HEK293 (cell line): ENCODE measurements around the gene TRPC4.

Experiments used
- CTCF ChIA-PET: fragments of 350-600 bp; formaldehyde crosslinking; extraction: SDS; loops from one replicate; lab custom pipeline; 2021; ENCODE audit warnings: antibody characterized with exemption; lab: Yijun Ruan, JAX
- POLR2A ChIA-PET: fragments of 300-600 bp; formaldehyde crosslinking; extraction: SDS; loops from one replicate; lab custom pipeline; 2020; ENCODE audit warnings: antibody characterized with exemption, inconsistent platforms; lab: Yijun Ruan, JAX
- H3K27ac ChIP-seq: fragments of 200-500 bp; sonication (Bioruptor generic); 2 replicates; pipeline ENCODE4 v1.5.1; 2014; ENCODE audit warnings: low read depth, low read length, control low read depth, inconsistent platforms; ENCODE audit errors: extremely low read depth
- H3K36me3 ChIP-seq, 2 experiments: fragments of 200-500 bp in 1 of 2; sonication (Bioruptor generic) in 1 of 2; 1 replicate in 1 of 2; 2 replicates in 1 of 2; pipeline ENCODE4 v1.5.1; 2014 to 2017; ENCODE audit warnings: inconsistent platforms in 2 of 2, low read length in 2 of 2; ENCODE audit not compliant: control insufficient read depth in 2 of 2, insufficient read depth in 1 of 2
- H3K4me1 ChIP-seq: fragments of 200-500 bp; sonication (Bioruptor generic); 2 replicates; pipeline ENCODE4 v1.5.1; 2014; ENCODE audit warnings: mild to moderate bottlenecking, low read length, inconsistent platforms; ENCODE audit not compliant: control insufficient read depth, insufficient read depth
- H3K4me3 ChIP-seq: 2 replicates; pipeline ENCODE4 v1.5.1; 2011; ENCODE audit warnings: low read depth, mild to moderate bottlenecking, control low read depth, low read length, moderate library complexity
- H3K9me3 ChIP-seq: fragments of 200-500 bp; sonication (Bioruptor generic); 2 replicates; pipeline ENCODE4 v1.5.1; 2014; ENCODE audit warnings: low read depth, low read length, inconsistent platforms; ENCODE audit not compliant: control insufficient read depth, insufficient read depth
- HOXC10 ChIP-seq: sonication (generic); formaldehyde crosslinking; IDR thresholded peaks from 2 replicates; pipeline ENCODE4 v1.8.1; 2023; ENCODE audit warnings: mild to moderate bottlenecking, missing genetic modification reagents
- KLF1 ChIP-seq: fragments of 450-650 bp; formaldehyde crosslinking; IDR thresholded peaks from 2 replicates; pipeline ENCODE4 v1.5.1; 2016; ENCODE audit warnings: missing biosample characterization, missing genetic modification characterization
- KLF10 ChIP-seq: fragments of 450-650 bp; IDR thresholded peaks from 2 replicates; pipeline ENCODE4 v1.5.1; 2018; ENCODE audit warnings: missing biosample characterization, mild to moderate bottlenecking, missing genetic modification characterization
- KLF7 ChIP-seq: fragments of 450-650 bp; formaldehyde crosslinking; IDR thresholded peaks from 2 replicates; pipeline ENCODE4 v1.5.1; 2016; ENCODE audit warnings: missing biosample characterization, missing genetic modification characterization, borderline replicate concordance
- PRDM10 ChIP-seq: fragments of 450-650 bp; formaldehyde crosslinking; IDR thresholded peaks from 2 replicates; pipeline ENCODE4 v1.5.1; 2016; ENCODE audit warnings: missing biosample characterization, missing genetic modification characterization
- REST ChIP-seq: fragments of 450-650 bp; formaldehyde crosslinking; IDR thresholded peaks from 2 replicates; pipeline ENCODE4 v1.5.1; 2016; ENCODE audit warnings: missing biosample characterization, missing genetic modification characterization
- SCRT1 ChIP-seq: fragments of 450-650 bp; formaldehyde crosslinking; IDR thresholded peaks from 2 replicates; pipeline ENCODE4 v1.5.1; 2016; ENCODE audit warnings: missing biosample characterization, missing genetic modification characterization, borderline replicate concordance
- SCRT2 ChIP-seq: fragments of 450-650 bp; formaldehyde crosslinking; IDR thresholded peaks from 2 replicates; pipeline ENCODE4 v1.5.1; 2016; ENCODE audit warnings: missing biosample characterization, missing genetic modification characterization
- ZNF133 ChIP-seq: fragments of 450-650 bp; formaldehyde crosslinking; IDR thresholded peaks from 2 replicates; pipeline ENCODE4 v1.5.1; 2016; ENCODE audit warnings: missing biosample characterization, missing genetic modification characterization
- ZNF16 ChIP-seq: fragments of 450-650 bp; formaldehyde crosslinking; IDR thresholded peaks from 2 replicates; pipeline ENCODE4 v1.5.1; 2016; ENCODE audit warnings: low read depth, missing biosample characterization, missing genetic modification characterization
- ZNF214 ChIP-seq: fragments of 450-650 bp; formaldehyde crosslinking; IDR thresholded peaks from 2 replicates; pipeline ENCODE4 v1.5.1; 2017; ENCODE audit warnings: missing biosample characterization, mild to moderate bottlenecking, missing genetic modification characterization, borderline replicate concordance
- ZNF221 ChIP-seq: fragments of 450-650 bp; formaldehyde crosslinking; IDR thresholded peaks from 2 replicates; pipeline ENCODE4 v1.5.1; 2017; ENCODE audit warnings: missing biosample characterization, missing genetic modification characterization, borderline replicate concordance
- ZNF23 ChIP-seq: fragments of 450-650 bp; formaldehyde crosslinking; IDR thresholded peaks from 2 replicates; pipeline ENCODE4 v1.5.1; 2016; ENCODE audit warnings: missing biosample characterization, missing genetic modification characterization, borderline replicate concordance
- ZNF26 ChIP-seq: fragments of 450-650 bp; formaldehyde crosslinking; IDR thresholded peaks from 2 replicates; pipeline ENCODE4 v1.5.1; 2016; ENCODE audit warnings: missing biosample characterization, missing genetic modification characterization
- ZNF404 ChIP-seq: fragments of 450-650 bp; formaldehyde crosslinking; IDR thresholded peaks from 2 replicates; pipeline ENCODE4 v1.5.1; 2017; ENCODE audit warnings: missing biosample characterization, missing genetic modification characterization
- ZNF449 ChIP-seq: fragments of 450-650 bp; formaldehyde crosslinking; IDR thresholded peaks from 2 replicates; pipeline ENCODE4 v1.5.1; 2017; ENCODE audit warnings: missing biosample characterization, mild to moderate bottlenecking, missing genetic modification characterization, moderate library complexity
- ZNF600 ChIP-seq: fragments of 450-650 bp; formaldehyde crosslinking; IDR thresholded peaks from 2 replicates; pipeline ENCODE4 v1.5.1; 2016; ENCODE audit warnings: missing biosample characterization, missing genetic modification characterization
- ZNF621 ChIP-seq: fragments of 450-650 bp; formaldehyde crosslinking; IDR thresholded peaks from 2 replicates; pipeline ENCODE4 v1.5.1; 2017; ENCODE audit warnings: missing biosample characterization, missing genetic modification characterization
- ZNF677 ChIP-seq: fragments of 450-650 bp; IDR thresholded peaks from 2 replicates; pipeline ENCODE4 v1.5.0; 2018; ENCODE audit warnings: missing biosample characterization, mild to moderate bottlenecking, missing genetic modification characterization, moderate library complexity
- ZNF768 ChIP-seq: fragments of 450-650 bp; formaldehyde crosslinking; IDR thresholded peaks from 2 replicates; pipeline ENCODE4 v1.5.1; 2018; ENCODE audit warnings: missing biosample characterization, mild to moderate bottlenecking, missing genetic modification characterization

The TRPC4 gene

GRCh38 chr13:37657956-37658355, 211.6 kb downstream of the TRPC4 start (continued):
- TF ChIP-seq PRDM10 (tag by site-specific recombination) (no peak), ZNF16 (tag by site-specific recombination) (no peak), KLF10 (tag by site-specific recombination) (no peak), SCRT1 (no peak), ZNF768 (tag by site-specific recombination) (no peak), HOXC10 (CRISPR knock-in tag) (no peak), REST (tag by site-specific recombination) (no peak), ZNF621 (tag by site-specific recombination) (no peak), ZNF600 (tag by site-specific recombination) (no peak)

- no peak overlapping the region for H3K4me3 ChIP-seq
- no peak for TF ChIP-seq ZNF133 (tag by site-specific recombination)
- TF ChIP-seq PRDM10 (tag by site-specific recombination): no peak
- no peak for TF ChIP-seq ZNF214
- TF ChIP-seq SCRT2 (tag by site-specific recombination): no peak
- TF ChIP-seq ZNF404 (tag by site-specific recombination): no peak
- no peak for TF ChIP-seq ZNF23 (tag by site-specific recombination)
- no peak for TF ChIP-seq KLF1
- no peak for TF ChIP-seq ZNF26 (tag by site-specific recombination)
- TF ChIP-seq ZNF677: no peak
- TF ChIP-seq ZNF221 (tag by site-specific recombination): no peak
- TF ChIP-seq KLF7 (tag by site-specific recombination): no peak
- TF ChIP-seq ZNF449 (tag by site-specific recombination): no peak
Measured at GRCh38 chr13:37657134-37657533, 212.4 kb downstream of the TRPC4 start.

More at GRCh38 chr13:37657134-37657533, 212.4 kb downstream of the TRPC4 start:
- Histone ChIP-seq H3K36me3 (no peaks in the 10 kb centered on the region), H3K9me3 (no peaks in the 10 kb centered on the region), H3K27ac (no peak overlapping the region), H3K4me1 (no peaks in the 10 kb centered on the region)
- POLR2A ChIA-PET: no interaction called here
- CTCF ChIA-PET: interaction anchor here (0.6 kb wide), 2 partner anchors 18 to 589 kb away, joined by 5 to 6 read pairs; no protein-coding TSS in a partner anchor
